HG03460 (cell line): Measurements from ENCODE around the gene CCNC.
A peak's percentile ranks its signal among the peaks of the same experiment; 100 is the strongest.

Experiments
- ATAC-seq: cut with Tn5 transposase; IDR thresholded peaks from one replicate; pipeline ENCODE4 v1.9.1; 2021; ENCODE audit not compliant: unreplicated experiment

Gene CCNC

DNA sequence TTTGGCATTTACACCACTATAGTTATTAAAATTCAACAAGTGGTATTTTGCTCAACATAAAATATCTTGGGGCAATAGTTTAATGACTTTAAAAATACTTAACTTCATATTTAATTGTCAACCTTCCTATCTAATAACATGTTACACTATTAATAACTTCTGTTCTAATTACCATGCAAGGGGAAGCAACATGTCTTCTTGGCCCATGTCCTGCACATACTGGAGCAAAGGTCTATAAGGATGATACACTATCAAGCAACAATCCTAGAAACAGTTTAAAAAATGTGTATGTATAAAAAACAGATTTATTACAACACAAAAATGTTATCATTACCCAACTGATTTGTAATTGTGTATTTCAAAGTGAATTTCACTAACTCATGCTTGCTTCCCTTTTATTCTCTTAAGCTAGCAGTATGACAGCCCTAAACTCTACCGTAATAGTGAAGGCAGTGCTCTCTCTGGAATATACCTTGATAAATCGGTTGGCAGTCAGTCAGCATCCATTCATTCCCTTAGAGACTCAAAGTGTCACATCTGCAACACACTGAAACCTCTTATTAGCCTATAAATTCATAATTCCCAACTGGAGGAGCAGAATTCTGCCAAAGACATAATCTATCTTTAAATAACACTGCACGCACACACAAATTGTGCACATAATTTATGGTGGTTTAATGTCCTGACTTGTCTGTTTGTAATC, 18.3 kb downstream of the CCNC start:
- no peak for ATAC-seq

DNA sequence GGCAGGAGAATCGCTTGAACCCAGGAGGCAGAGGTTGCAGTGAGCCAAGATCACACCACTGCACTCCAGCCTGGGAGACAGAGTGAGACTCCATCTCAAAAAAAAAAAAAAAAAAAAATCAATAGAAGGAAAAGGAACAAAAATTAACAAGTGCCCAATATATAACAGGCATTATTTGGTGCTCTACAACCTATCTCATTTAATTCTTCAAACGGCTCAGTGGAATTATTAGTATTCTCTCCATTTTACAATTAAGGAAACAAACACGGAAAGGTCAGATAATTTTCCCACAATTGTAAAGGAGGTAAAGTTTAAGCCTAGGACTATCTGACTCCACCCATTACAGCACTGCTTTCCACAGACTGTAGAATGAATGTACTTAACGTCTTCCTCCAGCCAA, 19.8 kb downstream of the CCNC start:
- no peak for ATAC-seq

DNA sequence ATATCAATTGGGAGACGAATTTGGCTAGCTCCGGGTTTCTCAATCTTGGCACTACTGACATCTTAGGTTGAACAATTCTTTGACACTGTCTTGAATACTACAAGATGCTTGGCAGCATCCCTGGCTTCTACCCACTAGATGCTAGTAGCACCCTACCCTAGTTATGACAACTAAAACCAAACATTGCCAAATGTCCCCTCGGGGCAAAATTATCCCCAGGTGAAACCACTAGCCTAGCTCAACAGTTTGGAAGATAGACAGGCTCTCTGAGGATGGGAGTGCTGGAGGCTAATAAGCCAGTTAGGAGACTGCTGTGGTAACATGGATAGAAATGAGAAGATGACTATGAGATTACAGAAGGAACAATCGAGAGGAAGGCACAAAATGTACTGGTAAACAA, 20.9 kb downstream of the CCNC start:
- ATAC-seq = no peak

DNA sequence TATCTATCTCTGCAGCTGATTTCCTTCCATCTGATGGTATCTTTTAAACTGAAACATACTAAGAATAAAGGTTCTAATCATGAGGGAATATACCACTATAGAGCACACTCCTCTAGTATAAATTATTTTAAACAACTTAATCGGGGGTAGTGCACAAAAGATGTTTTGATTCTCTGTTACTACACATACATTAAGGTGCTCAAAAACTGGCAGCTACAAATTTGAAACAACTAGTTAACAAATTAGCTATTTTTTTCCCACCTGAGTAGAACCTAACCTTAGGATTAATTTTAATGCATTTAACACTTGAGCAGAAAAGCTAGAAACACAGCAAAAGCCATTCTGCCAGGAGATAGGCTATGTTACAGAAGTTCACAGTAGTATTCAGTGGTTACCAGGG, 23.0 kb downstream of the CCNC start:
- ATAC-seq = no peak

- ATAC-seq = no peak
Measured at GRCh38 chr6:99543968-99544367, 24.5 kb downstream of the CCNC start.

DNA sequence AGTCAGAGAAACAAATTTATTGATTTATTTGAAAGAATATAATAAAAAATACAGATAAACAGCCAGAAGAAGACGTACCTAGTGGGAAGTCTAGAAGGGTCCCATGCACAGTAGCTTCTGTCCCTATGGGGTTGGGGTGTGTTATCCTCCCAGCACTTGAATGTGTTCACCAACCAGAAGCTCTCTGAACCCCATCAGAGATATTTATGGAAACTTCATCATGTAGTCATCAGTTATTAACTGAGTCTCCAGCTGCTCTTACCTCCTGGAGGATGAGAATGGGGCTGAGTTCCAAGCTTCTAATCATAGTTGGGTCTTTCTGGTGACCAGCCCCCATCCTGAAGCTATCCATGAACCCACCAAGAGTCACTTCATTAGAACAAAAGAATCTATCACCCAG, 37.8 kb downstream of the CCNC start:
- ATAC-seq = no peak

GRCh38 chr6:99522531-99522930, 45.9 kb downstream of the CCNC start:
- ATAC-seq = no peak

GRCh38 chr6:99521633-99522151, 46.8 kb downstream of the CCNC start:
- peak; percentile 14 for ATAC-seq

- peak; percentile 91 for ATAC-seq
Measured at GRCh38 chr6:99520855-99521632, 47.4 kb downstream of the CCNC start.

GRCh38 chr6:99519446-99519845, 49.0 kb downstream of the CCNC start:
- no peak for ATAC-seq

DNA sequence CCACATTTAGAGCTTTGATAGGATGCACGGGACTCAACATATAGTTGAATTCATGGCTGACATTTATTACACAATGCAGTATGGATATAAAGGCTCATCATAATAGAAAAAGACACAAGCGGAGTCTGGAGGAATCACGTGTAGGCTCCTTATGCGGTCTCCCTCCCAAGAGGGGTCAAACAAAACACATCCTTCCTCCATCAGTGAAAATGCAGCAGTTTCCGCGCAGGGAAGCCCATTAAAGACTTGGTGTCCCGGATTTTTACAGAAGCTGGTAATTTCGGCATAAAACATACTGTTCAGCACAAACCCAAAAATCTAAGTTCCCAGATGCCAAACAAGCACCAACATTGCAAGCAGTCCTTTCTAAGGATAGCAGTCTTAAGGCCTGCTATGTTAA, 54.4 kb downstream of the CCNC start:
- no peak for ATAC-seq

DNA sequence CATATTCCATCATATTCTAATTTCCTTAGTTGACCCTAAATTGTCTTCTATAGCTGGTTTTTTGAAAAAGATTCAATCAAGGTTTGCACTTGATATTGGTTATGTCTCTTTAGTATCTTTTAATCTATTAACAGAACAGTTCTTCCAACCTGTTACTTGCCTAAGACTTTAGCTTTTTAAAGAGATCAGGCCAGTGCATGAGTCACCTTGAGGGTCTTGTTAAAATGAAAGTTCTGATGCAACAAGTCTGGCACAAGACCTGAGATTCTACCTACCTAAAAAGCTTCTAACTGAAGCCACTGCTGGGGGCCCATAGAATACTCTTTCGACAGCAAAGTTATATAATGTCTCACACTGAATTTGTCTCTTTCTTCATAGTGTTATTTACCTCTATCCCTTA, 56.4 kb downstream of the CCNC start:
- ATAC-seq = no peak

DNA sequence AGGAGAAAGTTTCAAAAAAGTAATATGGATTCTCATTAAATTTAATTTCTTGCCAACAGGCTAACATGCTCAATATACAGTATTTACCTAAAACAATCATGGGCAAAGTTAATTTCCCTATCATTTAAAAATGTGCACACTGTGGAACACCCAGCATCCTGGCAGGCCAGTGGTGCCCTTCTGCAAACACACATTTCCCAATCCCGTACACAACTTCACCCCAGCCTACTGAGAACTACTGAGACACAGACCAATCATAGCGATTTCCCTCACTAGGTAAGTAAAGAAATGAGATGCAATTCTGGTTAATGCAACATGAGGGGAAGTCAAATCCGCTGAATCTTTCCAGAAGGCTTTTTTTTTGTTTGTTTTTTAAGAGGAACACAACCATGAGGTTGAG, 60.8 kb downstream of the CCNC start:
- no peak for ATAC-seq

GRCh38 chr6:99501762-99502161, 66.7 kb downstream of the CCNC start:
- no peak for ATAC-seq

DNA sequence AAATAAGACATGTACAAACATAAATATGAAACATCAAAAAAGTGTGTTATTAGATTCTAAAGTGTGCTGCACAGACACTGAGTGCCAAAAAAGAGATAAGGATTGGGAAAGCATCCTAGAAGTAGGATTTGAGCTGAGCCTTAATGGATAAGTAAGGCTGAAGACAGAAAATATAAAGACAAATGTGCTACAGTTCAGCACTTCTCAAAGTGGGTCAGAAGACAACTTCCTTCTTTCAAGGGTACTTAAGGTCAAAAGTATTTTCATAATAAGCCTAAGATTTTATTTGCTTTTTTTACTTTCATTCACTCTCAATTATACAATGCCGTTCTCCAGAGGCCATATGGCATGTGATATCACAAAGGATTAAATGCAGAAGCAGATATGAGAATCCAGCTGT, 70.0 kb downstream of the CCNC start:
- no peak for ATAC-seq

DNA sequence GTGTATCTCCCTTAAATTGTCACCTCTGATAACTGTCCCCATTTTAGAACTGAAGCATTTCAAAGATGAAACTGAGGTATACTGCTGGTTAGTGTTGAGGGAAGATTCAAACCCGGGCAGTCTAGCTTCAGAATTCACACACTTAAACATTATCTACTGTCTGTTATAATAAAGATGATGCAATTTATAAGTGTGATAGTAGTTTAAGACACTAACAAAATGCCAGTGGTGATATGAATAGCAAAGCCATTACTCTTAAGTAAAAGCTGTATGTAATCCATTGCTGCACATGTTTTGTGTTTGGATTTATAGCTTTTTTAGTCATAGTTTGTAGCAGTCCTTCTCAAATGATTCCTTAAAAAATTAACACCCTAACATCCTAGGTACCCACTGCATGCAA, 73.0 kb downstream of the CCNC start:
- ATAC-seq = no peak
